Measurements from ENCODE around the gene SLCO4C1. TPM values are rescaled to one million over a fixed set of nuclear protein-coding genes. Genes with fewer than 3 reads are reported as not detected.

The SLCO4C1 gene
- total and polyA plus RNA-seq, 2 of the 13 experiments (the other 11 are each of a cell fraction or from before 2014, with no cell fraction given) = 1.3 to 7.8 TPM

DNA sequence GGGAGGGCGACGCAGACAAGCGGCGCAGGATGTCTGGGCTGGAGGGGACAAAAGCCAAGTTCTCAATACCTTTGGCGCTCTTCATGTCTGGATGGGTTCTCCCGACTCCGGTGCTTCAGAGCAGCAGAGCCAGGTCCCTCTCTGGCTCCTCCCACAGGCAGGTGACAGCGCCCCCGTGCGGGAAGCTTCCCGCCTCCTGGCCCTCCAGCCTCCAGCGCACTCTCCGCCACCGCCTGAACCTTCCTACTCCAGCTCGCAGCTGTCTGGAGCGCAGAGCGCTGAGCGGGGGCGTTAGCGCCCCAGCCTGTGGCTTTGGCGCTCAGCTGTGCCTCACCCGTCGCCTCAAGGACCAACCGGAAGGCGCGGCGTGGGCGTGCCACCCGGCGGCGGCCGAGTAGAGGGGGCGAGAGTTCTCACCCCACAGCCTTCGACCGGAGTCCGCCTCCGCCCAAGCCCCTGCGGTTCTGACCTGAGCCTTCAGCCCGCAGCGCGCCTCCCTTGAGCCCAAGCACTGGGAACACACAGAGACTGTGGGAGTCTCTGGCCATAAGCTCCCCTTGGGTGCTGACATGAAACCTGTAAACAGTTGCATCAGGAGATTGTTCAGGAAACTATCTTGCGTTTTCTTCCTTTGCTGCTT lies at the start of gene SLCO4C1 (continued):
- TF ChIP-seq, protein P1, sequence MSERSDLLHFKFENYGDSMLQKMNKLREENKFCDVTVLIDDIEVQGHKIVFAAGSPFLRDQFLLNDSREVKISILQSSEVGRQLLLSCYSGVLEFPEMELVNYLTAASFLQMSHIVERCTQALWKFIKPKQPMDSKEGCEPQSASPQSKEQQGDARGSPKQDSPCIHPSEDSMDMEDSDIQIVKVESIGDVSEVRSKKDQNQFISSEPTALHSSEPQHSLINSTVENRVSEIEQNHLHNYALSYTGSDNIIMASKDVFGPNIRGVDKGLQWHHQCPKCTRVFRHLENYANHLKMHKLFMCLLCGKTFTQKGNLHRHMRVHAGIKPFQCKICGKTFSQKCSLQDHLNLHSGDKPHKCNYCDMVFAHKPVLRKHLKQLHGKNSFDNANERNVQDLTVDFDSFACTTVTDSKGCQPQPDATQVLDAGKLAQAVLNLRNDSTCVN (CRISPR knock-in tag; IDR thresholded peaks at IDR 0.05; ENCODE audit: borderline replicate concordance) = no peak
- no peak for TF ChIP-seq SIX1 (CRISPR knock-in tag; IDR thresholded peaks at IDR 0.05; ENCODE audit: borderline replicate concordance)
- peak; percentile 84 for TF ChIP-seq ZNF205 (CRISPR knock-in tag; IDR thresholded peaks at IDR 0.05)
- TF ChIP-seq ZNF574 (CRISPR knock-in tag; IDR thresholded peaks at IDR 0.05) = peak; percentile 96
- TF ChIP-seq TGIF2 (CRISPR knock-in tag; IDR thresholded peaks at IDR 0.05) = no peak
- TF ChIP-seq, protein P2, sequence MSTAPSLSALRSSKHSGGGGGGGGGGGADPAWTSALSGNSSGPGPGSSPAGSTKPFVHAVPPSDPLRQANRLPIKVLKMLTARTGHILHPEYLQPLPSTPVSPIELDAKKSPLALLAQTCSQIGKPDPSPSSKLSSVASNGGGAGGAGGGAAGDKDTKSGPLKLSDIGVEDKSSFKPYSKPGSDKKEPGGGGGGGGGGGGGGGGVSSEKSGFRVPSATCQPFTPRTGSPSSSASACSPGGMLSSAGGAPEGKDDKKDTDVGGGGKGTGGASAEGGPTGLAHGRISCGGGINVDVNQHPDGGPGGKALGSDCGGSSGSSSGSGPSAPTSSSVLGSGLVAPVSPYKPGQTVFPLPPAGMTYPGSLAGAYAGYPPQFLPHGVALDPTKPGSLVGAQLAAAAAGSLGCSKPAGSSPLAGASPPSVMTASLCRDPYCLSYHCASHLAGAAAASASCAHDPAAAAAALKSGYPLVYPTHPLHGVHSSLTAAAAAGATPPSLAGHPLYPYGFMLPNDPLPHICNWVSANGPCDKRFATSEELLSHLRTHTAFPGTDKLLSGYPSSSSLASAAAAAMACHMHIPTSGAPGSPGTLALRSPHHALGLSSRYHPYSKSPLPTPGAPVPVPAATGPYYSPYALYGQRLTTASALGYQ (CRISPR knock-in tag; IDR thresholded peaks at IDR 0.05) = peak; percentile 45; the same call in 1 of the 2 replicates
- TF ChIP-seq RBM22 (optimal IDR thresholded peaks at IDR 0.05; ENCODE audit: low read length) = no peak
- no peak for TF ChIP-seq SETDB1 (CRISPR knock-in tag; IDR thresholded peaks at IDR 0.05; ENCODE audit: borderline replicate concordance)
- TF ChIP-seq ZNF792 (CRISPR knock-in tag; IDR thresholded peaks at IDR 0.05) = no peak; the same call in 1 of the 2 replicates
- TF ChIP-seq, protein P3, sequence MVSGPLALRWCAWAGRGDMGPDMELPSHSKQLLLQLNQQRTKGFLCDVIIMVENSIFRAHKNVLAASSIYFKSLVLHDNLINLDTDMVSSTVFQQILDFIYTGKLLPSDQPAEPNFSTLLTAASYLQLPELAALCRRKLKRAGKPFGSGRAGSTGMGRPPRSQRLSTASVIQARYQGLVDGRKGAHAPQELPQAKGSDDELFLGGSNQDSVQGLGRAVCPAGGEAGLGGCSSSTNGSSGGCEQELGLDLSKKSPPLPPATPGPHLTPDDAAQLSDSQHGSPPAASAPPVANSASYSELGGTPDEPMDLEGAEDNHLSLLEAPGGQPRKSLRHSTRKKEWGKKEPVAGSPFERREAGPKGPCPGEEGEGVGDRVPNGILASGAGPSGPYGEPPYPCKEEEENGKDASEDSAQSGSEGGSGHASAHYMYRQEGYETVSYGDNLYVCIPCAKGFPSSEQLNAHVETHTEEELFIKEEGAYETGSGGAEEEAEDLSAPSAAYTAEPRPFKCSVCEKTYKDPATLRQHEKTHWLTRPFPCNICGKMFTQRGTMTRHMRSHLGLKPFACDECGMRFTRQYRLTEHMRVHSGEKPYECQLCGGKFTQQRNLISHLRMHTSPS (CRISPR knock-in tag; IDR thresholded peaks at IDR 0.05; ENCODE audit: low read depth) = no peak
- TF ChIP-seq ZNF564 (CRISPR knock-in tag; IDR thresholded peaks at IDR 0.05) = 0 out of 2 replicates have a peak, but pooled peaks have one; percentile 65
- no peak for TF ChIP-seq ZNF17 (CRISPR knock-in tag; IDR thresholded peaks at IDR 0.05)
- TF ChIP-seq KLF11 (CRISPR knock-in tag; IDR thresholded peaks at IDR 0.05) = peak; percentile 43; the same call in 1 of the 2 replicates
- 0 out of 2 replicates have a peak, but pooled peaks have one; percentile 55 for TF ChIP-seq ZNF256 (CRISPR knock-in tag; conservative IDR thresholded peaks at IDR 0.05)
- TF ChIP-seq ZNF333 (CRISPR knock-in tag; IDR thresholded peaks at IDR 0.05; ENCODE audit: borderline replicate concordance) = no peak
- peak; percentile 94 for TF ChIP-seq ZNF883 (CRISPR knock-in tag; IDR thresholded peaks at IDR 0.05; ENCODE audit: not compliant biosample characterization)
- TF ChIP-seq, protein P4, sequence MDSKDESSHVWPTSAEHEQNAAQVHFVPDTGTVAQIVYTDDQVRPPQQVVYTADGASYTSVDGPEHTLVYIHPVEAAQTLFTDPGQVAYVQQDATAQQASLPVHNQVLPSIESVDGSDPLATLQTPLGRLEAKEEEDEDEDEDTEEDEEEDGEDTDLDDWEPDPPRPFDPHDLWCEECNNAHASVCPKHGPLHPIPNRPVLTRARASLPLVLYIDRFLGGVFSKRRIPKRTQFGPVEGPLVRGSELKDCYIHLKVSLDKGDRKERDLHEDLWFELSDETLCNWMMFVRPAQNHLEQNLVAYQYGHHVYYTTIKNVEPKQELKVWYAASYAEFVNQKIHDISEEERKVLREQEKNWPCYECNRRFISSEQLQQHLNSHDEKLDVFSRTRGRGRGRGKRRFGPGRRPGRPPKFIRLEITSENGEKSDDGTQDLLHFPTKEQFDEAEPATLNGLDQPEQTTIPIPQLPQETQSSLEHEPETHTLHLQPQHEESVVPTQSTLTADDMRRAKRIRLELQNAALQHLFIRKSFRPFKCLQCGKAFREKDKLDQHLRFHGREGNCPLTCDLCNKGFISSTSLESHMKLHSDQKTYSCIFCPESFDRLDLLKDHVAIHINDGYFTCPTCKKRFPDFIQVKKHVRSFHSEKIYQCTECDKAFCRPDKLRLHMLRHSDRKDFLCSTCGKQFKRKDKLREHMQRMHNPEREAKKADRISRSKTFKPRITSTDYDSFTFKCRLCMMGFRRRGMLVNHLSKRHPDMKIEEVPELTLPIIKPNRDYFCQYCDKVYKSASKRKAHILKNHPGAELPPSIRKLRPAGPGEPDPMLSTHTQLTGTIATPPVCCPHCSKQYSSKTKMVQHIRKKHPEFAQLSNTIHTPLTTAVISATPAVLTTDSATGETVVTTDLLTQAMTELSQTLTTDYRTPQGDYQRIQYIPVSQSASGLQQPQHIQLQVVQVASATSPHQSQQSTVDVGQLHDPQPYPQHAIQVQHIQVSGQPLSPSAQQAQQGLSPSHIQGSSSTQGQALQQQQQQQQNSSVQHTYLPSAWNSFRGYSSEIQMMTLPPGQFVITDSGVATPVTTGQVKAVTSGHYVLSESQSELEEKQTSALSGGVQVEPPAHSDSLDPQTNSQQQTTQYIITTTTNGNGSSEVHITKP (CRISPR knock-in tag; IDR thresholded peaks at IDR 0.05; ENCODE audit: low read depth) = peak; percentile 17; the same call in 1 of the 2 replicates
- no peak; the same call in 1 of the 2 replicates for TF ChIP-seq ZNF543 (CRISPR knock-in tag; IDR thresholded peaks at IDR 0.05)
